Stimulated activated naive CD4-positive, alpha-beta T cell (primary cell): ENCODE results near the gene KLHL21.
"Not testable (repeated sequence)": the region's sequence is repeated elsewhere in the genome, so short reads cannot be mapped to it uniquely, and the experiment has no call there.

ENCODE experiments used
- DNase-seq, 6 experiments: peaks; one replicate each; lab custom pipeline; 2025; lab: John Stamatoyannopoulos, UW

KLHL21 gene

DNA sequence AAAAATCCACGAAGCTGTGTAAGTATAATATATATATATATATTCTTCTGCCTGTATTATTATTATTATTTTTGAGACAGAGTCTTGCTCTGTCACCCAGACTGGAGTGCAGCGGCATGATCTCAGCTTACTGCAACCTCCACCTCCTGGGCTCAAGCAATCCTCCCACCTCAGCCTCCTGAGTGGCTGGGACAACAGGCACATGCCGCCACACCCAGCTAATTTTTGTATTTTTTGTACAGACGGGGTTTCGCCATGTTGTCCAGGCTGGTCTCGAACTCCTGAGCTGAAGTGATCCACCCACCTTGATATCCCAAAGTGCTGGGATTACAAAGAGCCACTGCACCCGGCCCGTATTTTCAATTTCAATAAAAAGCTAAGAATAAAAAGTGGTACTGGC lies 2.7 kb downstream of the KLHL21 start:
- DNase-seq, result not testable (repeated sequence)

DNA sequence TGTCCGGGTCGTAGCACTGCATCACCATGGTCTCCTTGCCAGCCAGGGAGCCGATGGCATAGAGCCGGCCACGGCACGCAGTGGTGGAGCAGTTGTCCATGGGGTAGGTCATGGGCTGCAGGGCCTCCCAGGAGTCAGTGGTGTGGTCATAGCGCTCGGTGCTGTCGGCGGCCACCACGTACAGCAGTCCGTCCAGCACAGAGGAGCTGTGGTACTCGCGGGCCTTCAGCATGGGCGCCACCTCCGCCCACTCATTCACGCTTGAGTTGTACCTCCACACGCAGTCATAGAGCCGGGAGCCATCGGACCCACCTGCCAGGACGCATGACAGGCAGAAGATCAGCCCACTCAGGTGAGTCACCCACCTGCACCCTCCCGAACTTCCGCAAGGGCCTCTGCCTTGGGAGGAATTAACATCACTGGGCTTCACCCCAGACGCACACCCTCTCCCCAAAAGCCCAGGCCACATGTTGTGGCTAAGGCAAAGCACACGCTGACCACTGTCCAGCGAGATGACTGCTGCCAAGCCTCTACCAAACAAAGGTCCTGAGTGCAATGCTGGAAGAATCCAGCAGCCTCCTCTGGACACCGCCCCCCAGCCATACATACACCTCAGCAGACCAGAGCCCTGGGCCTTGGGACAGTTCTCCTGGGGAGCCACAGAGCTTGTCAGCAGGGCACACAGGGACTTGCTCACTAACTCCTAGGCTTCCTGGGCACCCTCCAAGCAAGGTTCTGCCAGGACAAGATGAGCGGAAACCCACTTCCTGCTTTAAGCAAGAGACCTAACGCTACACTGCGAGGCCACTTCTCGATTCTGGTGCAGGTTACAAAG lies 3.3 kb downstream of the KLHL21 start:
- peak in 5 of 6 experiments; percentile 12 to 67 (median 54) for DNase-seq

DNA sequence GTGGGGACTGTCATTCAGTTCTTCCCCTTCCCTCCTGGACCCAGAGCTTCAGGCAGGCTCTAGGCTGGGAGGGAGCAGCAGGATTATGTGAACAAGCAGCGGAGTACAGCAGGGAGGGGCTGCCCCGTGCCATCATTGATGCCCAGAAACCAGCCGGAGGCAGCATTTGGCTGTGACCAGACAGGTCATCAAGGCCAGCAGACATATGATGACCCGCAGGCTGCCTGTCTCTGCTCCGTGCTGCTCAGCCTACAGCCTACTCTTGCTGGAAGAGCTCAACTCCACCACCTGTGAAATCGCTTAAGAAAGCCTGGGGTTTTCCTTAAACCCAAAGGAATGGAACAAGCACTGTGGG lies 4.9 kb downstream of the KLHL21 start:
- DNase-seq, result no peak

GRCh38 chr1:6596886-6597776 lies 5.5 kb downstream of the KLHL21 start:
- DNase-seq, result no peak

DNA sequence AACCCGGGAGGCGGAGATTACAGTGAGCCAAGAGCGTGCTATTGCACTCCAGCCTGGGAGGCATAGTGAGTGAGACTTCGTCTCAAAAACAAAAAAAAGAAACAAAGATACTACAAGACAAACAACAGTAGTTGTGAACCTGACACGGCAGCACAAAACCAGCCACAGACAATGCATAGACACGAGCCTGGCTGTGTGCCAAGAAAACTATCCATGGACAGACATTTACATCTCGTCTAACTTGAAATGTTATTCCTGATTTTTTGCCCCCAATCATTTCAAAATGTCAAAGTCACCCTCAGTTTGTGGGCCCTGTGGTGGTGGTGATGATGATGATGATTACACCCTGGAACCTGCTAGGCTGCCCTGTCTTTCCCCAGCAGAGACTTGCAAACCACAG lies 6.3 kb downstream of the KLHL21 start:
- no peak for DNase-seq

- no peak for DNase-seq
Measured at GRCh38 chr1:6594977-6595740, 7.5 kb downstream of the KLHL21 start.

- DNase-seq, result no peak
Measured at GRCh38 chr1:6593810-6594209, 8.9 kb downstream of the KLHL21 start.

DNA sequence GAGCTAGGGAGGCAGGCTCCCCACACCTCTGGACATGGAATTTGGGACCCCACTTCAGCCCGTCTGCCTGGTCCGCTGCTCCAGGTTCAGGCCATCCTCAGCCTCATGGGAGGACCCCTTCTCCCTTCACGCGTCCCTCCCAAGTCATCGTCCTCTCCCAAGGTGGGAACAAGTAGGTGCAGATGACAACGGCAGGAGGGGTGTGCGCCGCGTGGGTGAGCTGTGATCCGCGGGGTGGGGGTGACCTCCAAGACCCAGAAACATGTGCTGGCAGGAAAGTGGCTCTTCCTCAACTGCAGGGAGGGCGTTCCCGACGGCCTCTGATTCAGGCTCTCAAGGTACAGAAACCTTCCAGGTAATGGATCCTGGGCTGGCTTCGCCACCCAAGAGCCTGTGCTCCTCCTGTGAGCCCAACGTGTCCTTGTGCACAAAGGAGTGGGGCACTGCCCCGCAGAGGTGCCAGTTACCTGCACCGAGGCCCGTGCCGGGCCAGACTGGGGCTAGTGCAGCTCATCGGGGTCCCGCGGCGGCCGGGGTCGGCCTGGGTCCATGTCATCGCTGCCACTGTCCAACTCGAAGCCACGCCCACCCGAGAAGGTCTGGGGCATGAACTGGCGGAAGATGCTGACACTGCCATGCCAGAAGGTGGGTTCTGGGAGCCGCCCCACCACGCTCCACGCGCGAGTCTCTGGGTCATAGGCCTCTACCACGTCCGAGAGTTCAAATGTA lies 9.6 kb downstream of the KLHL21 start:
- DNase-seq, result no peak

GRCh38 chr1:6592441-6592840 lies 10.2 kb downstream of the KLHL21 start:
- DNase-seq, result no peak

GRCh38 chr1:6591644-6592043 lies 11.0 kb downstream of the KLHL21 start:
- DNase-seq, result no peak

- no peak for DNase-seq
Measured at GRCh38 chr1:6591222-6591621, 11.4 kb downstream of the KLHL21 start.

DNA sequence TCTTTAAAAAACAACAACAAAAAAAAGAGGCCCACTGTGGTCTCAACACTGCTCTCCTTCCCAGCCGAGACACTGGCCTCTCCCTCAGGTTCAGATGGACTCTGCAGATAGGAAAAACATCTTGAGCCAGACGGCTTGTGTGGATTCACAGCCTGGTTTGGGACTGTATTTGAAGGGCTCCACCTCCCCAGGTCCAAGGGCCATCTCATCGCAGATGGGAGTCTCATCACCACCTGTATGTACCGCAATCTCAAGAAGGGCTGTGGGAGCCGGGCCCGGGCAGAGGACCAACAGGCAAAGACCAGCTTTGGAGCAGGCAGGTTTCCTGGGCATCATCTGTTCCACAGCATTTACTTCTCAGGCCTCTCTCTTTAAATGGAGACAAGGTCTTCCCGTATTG lies 12.6 kb downstream of the KLHL21 start:
- no peak for DNase-seq

DNA sequence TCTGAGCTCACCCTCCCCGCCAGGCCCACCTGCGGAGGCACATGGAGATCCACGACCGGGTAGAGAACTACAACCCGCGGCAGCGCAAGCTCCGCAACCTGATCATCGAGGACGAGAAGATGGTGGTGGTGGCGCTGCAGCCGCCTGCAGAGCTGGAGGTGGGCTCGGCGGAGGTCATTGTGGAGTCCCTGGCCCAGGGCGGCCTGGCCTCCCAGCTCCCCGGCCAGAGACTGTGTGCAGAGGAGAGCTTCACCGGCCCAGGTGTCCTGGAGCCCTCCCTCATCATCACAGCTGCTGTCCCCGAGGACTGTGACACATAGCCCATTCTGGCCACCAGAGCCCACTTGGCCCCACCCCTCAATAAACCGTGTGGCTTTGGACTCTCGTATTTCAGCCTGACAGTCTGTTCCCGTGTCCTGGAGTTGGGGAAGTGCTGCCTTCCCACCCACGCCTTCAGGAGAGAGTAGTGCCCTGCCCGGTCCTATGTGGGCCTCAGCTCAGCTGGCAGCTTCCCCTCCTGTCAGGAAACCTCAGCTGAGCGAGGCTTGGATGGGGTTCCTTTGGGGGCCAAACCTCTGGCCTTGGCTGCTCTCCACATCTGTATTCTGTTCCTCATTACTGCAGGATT lies 13.7 kb downstream of the KLHL21 start:
- DNase-seq, result no peak

GRCh38 chr1:6588128-6588892 lies 14.4 kb downstream of the KLHL21 start:
- DNase-seq, result no peak

GRCh38 chr1:6587261-6588005 lies 15.2 kb downstream of the KLHL21 start:
- no peak for DNase-seq

GRCh38 chr1:6586404-6586816 lies 16.3 kb downstream of the KLHL21 start:
- no peak for DNase-seq

DNA sequence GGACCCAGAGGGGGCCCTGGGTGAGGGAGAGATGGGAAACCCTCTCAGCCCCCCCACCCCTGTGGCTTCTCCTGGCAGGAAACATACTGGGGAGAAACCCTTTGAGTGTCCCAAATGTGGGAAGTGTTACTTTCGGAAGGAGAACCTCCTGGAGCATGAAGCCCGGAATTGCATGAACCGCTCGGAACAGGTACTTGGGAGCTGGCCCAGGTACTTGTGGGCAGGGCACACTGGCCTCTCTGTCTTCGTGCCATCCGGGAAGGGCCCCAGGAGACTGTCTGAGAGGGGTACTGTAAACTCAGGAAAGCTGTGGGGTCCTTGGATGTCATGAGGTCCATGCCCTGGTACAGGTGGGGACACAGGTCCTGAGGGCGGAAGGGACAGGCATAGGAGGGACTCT lies 16.8 kb downstream of the KLHL21 start:
- no peak for DNase-seq

- no peak for DNase-seq
Measured at GRCh38 chr1:6585081-6585722, 17.5 kb downstream of the KLHL21 start.
